Peyer's patch (tissue), 4 donors: ENCODE measurements around the gene SLC15A1.

Experiments
- CTCF ChIP-seq, 6 experiments: fragments of 450-650 bp in 4 of 6; fragments of 200-600 bp in 2 of 6; sonication (generic) in 1 of 6; IDR thresholded peaks; one replicate each; pipeline ENCODE4 v1.5.1; 2017 to 2019; ENCODE audit warnings: antibody characterized with exemption in 6 of 6, mild to moderate bottlenecking in 3 of 6, moderate library complexity in 1 of 6
- POLR2A ChIP-seq, 2 donors: fragments of 450-650 bp; IDR thresholded peaks; one replicate each; pipeline ENCODE4 v1.5.1; 2017; ENCODE audit warnings: antibody characterized with exemption in 2 of 2, mild to moderate bottlenecking in 2 of 2, moderate library complexity in 2 of 2

DNA sequence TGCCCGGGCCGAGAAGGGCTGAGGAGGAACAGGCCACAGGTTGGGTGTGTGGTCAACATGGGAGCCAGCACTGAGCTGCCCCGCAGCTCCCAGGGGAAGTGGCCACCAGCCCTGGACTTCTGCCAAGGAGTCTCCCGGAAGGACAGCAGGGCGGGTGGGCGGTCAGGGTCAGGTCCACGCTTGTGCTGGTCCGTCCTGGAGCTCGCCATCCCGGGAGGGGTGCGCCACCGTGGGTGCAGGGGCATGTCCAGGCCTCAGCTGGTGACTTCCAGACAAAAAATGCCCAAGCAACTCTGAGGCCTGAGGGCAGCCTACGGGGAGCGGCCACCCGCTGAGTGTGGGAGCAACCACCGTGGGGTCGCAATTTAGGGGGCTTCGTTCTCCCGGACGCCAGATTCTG, 21.4 kb upstream of the SLC15A1 start:
- TF ChIP-seq CTCF (IDR thresholded peaks at IDR 0.05): no peak
- no peak for TF ChIP-seq POLR2A (IDR thresholded peaks at IDR 0.05)
